HCT116 (cell line): Measurements from ENCODE around the gene BTNL3. TPM values are rescaled to one million over a fixed set of nuclear protein-coding genes. Genes with fewer than 3 reads are reported as not detected.
"Not testable (repeated sequence)": the region's sequence is repeated elsewhere in the genome, so short reads cannot be mapped to it uniquely, and the experiment has no call there.

ENCODE experiments used
- ATAC-seq: fragments of 200-7000 bp; cut with Tn5 transposase; 2 replicates; pipeline ENCODE4 v1.9.1; 2020; ENCODE audit warnings: mild to moderate bottlenecking, moderate library complexity
- BruUV-seq: library from RNA; stranded (reverse); fragments of 400-500 nt; replicated peaks from 2 replicates; lab custom pipeline; 2021; lab: Mats Ljungman, UMichigan
- CTCF ChIA-PET: fragments of 300-600 bp; sonication (Branson Sonifier 250); formaldehyde crosslinking; loops from one replicate; lab custom pipeline; 2021; ENCODE audit warnings: antibody characterized with exemption; lab: Charles Lee
- POLR2A ChIA-PET: fragments of 300-600, 350-600 bp; sonication (Branson Sonifier 250); formaldehyde crosslinking; loops from one replicate; lab custom pipeline; 2021; ENCODE audit warnings: antibody characterized with exemption; lab: Charles Lee
- RAD21 ChIA-PET, 2 experiments: fragments of 300-600 bp; sonication (Branson Sonifier 250); formaldehyde crosslinking; loops; one replicate each; lab custom pipeline; 2023; ENCODE audit warnings: low total read pairs in 2 of 2; ENCODE audit not compliant: uncharacterized antibody in 2 of 2, unreplicated experiment in 2 of 2, low non-redundant PET in 1 of 2; lab: Charles Lee
- DNase-seq: peaks from one replicate; pipeline ENCODE4 v3.0.0-alpha.2; 2010; ENCODE audit warnings: low read depth, low spot score
- H2AFZ ChIP-seq: fragments of 200-600 bp; shearing (Covaris generic), sonication (generic); 2 replicates; pipeline ENCODE4 v1.6.1; 2017; ENCODE audit warnings: low read depth, mixed run types, mixed read lengths, antibody characterized with exemption, low read length; ENCODE audit not compliant: poor library complexity, severe bottlenecking
- H3K27ac ChIP-seq: 2 replicates; pipeline ENCODE4 v1.5.1; 2012; ENCODE audit warnings: low read depth, low read length
- H3K27me3 ChIP-seq: fragments of 200-600 bp; sonication (generic); 2 replicates; pipeline ENCODE4 v1.6.1; 2016; ENCODE audit warnings: mixed run types, low read length, mixed read lengths; ENCODE audit not compliant: insufficient read depth
- H3K36me3 ChIP-seq, 2 experiments: fragments of 200-500 bp in 1 of 2; fragments of 200-600 bp in 1 of 2; sonication (Bioruptor generic) in 1 of 2; sonication (generic) in 1 of 2; 2 replicates each; pipeline versions ENCODE4 v1.5.1 to v1.6.1; 2014 to 2016; ENCODE audit warnings: low read length in 2 of 2, inconsistent platforms in 1 of 2, mixed read lengths in 1 of 2, mixed run types in 1 of 2; ENCODE audit not compliant: insufficient read depth in 2 of 2, control insufficient read depth in 1 of 2
- H3K4me1 ChIP-seq, 2 experiments: fragments of 200-600 bp in 1 of 2; sonication (generic) in 1 of 2; 2 replicates each; pipeline versions ENCODE4 v1.5.1 to v1.6.1; 2012 to 2017; ENCODE audit warnings: low read length in 2 of 2, inconsistent platforms in 1 of 2, mild to moderate bottlenecking in 1 of 2, mixed read lengths in 1 of 2, mixed run types in 1 of 2, moderate library complexity in 1 of 2; ENCODE audit not compliant: insufficient read depth in 2 of 2, control insufficient read depth in 1 of 2
- H3K4me2 ChIP-seq: fragments of 200-600 bp; sonication (generic); 2 replicates; pipeline ENCODE4 v1.6.1; 2017; ENCODE audit warnings: mixed run types, low read length, mixed read lengths
- H3K4me3 ChIP-seq, 2 experiments: fragments of 200-600 bp in 1 of 2; sonication (generic) in 1 of 2; replicated peaks in 1 of 2; 2 replicates each; pipeline ENCODE4 v1.5.1; 2011 to 2016; ENCODE audit warnings: low read length in 2 of 2, control low read depth in 1 of 2, low read depth in 1 of 2, mild to moderate bottlenecking in 1 of 2, mixed read lengths in 1 of 2, mixed run types in 1 of 2
- H3K79me2 ChIP-seq: fragments of 200-600 bp; sonication (generic); 2 replicates; pipeline ENCODE4 v1.6.1; 2017; ENCODE audit warnings: mild to moderate bottlenecking, mixed run types, low read length, moderate library complexity, mixed read lengths; ENCODE audit not compliant: insufficient read depth
- H3K9ac ChIP-seq: fragments of 200-600 bp; sonication (generic); 2 replicates; pipeline ENCODE4 v1.6.1; 2016; ENCODE audit warnings: low read length, mixed read lengths
- H3K9me2 ChIP-seq: fragments of 200-600 bp; sonication (generic), shearing (Covaris generic); 2 replicates; pipeline ENCODE4 v1.6.1; 2017; ENCODE audit warnings: mixed run types, mild to moderate bottlenecking, moderate library complexity; ENCODE audit not compliant: insufficient read depth
- H3K9me3 ChIP-seq, 2 experiments: fragments of 200-500 bp in 1 of 2; fragments of 200-600 bp in 1 of 2; sonication (Bioruptor generic) in 1 of 2; sonication (generic) in 1 of 2; 2 replicates each; pipeline ENCODE4 v1.6.1; 2014 to 2017; ENCODE audit warnings: low read length in 2 of 2, mixed read lengths in 2 of 2, inconsistent platforms in 1 of 2, low read depth in 1 of 2, mild to moderate bottlenecking in 1 of 2, mixed run types in 1 of 2, moderate library complexity in 1 of 2; ENCODE audit not compliant: control insufficient read depth in 1 of 2, insufficient read depth in 1 of 2
- H4K20me1 ChIP-seq: fragments of 200-600 bp; sonication (generic), shearing (Covaris generic); 2 replicates; pipeline ENCODE4 v1.6.1; 2017; ENCODE audit warnings: mixed run types, mild to moderate bottlenecking, moderate library complexity; ENCODE audit not compliant: insufficient read depth
- ATF3 ChIP-seq: IDR thresholded peaks from 2 replicates; pipeline ENCODE4 v1.6.1; 2012
- CBX3 ChIP-seq: IDR thresholded peaks from 2 replicates; pipeline ENCODE4 v1.6.1; 2012; ENCODE audit warnings: low read depth
- CTCF ChIP-seq, 3 experiments: fragments of 200-600 bp in 1 of 3; sonication (generic) in 1 of 3; IDR thresholded peaks in 2 of 3; conservative IDR thresholded peaks in 1 of 3; 2 replicates each; pipeline ENCODE4 v1.5.1; 2012 to 2017; ENCODE audit warnings: low read depth in 2 of 3, low read length in 2 of 3, antibody characterized with exemption in 1 of 3, borderline replicate concordance in 1 of 3, control low read depth in 1 of 3, mild to moderate bottlenecking in 1 of 3, mixed read lengths in 1 of 3, mixed run types in 1 of 3, moderate library complexity in 1 of 3; ENCODE audit not compliant: insufficient read depth in 1 of 3
- EGR1 ChIP-seq: IDR thresholded peaks from 2 replicates; pipeline ENCODE4 v1.6.1; 2012; ENCODE audit warnings: low read depth
- EZH2 ChIP-seq: fragments of 200-600 bp; sonication (generic); IDR thresholded peaks from 2 replicates; pipeline ENCODE4 v1.6.1; 2017; ENCODE audit warnings: antibody characterized with exemption, mixed run types
- EZH2phosphoT487 ChIP-seq: fragments of 200-600 bp; IDR thresholded peaks from 2 replicates; pipeline ENCODE4 v1.6.1; 2018; ENCODE audit warnings: antibody characterized with exemption, borderline replicate concordance
- FOSL1 ChIP-seq: IDR thresholded peaks from 2 replicates; pipeline ENCODE4 v1.6.1; 2012; ENCODE audit warnings: low read depth
- JUND ChIP-seq: IDR thresholded peaks from 2 replicates; pipeline ENCODE4 v1.6.1; 2012
- POLR2A ChIP-seq: IDR thresholded peaks from 2 replicates; pipeline ENCODE4 v1.7.0; 2011; ENCODE audit warnings: borderline replicate concordance; ENCODE audit not compliant: insufficient read depth, insufficient read length; ENCODE audit errors: extremely low read depth
- RAD21 ChIP-seq: IDR thresholded peaks from 2 replicates; pipeline ENCODE4 v1.6.1; 2012; ENCODE audit warnings: low read depth, mild to moderate bottlenecking
- SIN3A ChIP-seq: IDR thresholded peaks from 2 replicates; pipeline ENCODE4 v1.6.1; 2012; ENCODE audit warnings: low read depth
- SP1 ChIP-seq: IDR thresholded peaks from 2 replicates; pipeline ENCODE4 v1.6.1; 2012; ENCODE audit warnings: low read depth
- SRF ChIP-seq: IDR thresholded peaks from 2 replicates; pipeline ENCODE4 v1.6.1; 2012; ENCODE audit warnings: low read depth
- YY1 ChIP-seq: IDR thresholded peaks from 2 replicates; pipeline ENCODE4 v1.6.1; 2011; ENCODE audit warnings: low read length, low read depth, moderate library complexity, mild to moderate bottlenecking; ENCODE audit not compliant: insufficient replicate concordance; ENCODE audit errors: extremely low read depth
- ZBTB33 ChIP-seq: IDR thresholded peaks from 2 replicates; pipeline ENCODE4 v1.6.1; 2011; ENCODE audit warnings: mild to moderate bottlenecking, low read length, moderate library complexity; ENCODE audit not compliant: insufficient replicate concordance; ENCODE audit errors: extremely low read depth
- ZFX ChIP-seq: fragments of 450-650 bp; IDR thresholded peaks from 2 replicates; pipeline ENCODE4 v1.6.1; 2017
- intact Hi-C: fragments of 100-400 bp; cut with micrococcal nuclease; formaldehyde crosslinking; loops from 2 replicates; pipeline ENCODE4 v1.10.0; 2022
- total RNA-seq: library from RNA; stranded (reverse); gene quantifications from one replicate; pipeline ENCODE4 v1.2.1, GENCODE V29; 2021; ENCODE audit not compliant: unreplicated experiment

BTNL3 gene
- total RNA-seq, 1 experiment from 2014 or later, result not detected

- H3K79me2 ChIP-seq, result no peaks in the 10 kb centered on the region
- DNase-seq (no peak), ATAC-seq (no peak)
- intact Hi-C loops, result loop anchor here (10.0 kb wide), 1 partner anchor 109 kb away; no protein-coding TSS in a partner anchor
- BruUV-seq, result no TSS peak
- H2AFZ ChIP-seq, result no peak overlapping the region
- ChIA-PET POLR2A (no interaction called here), CTCF (no interaction called here), RAD21 (no interaction called here)
- H3K36me3 ChIP-seq, result no peaks in the 10 kb centered on the region
- H3K27me3 ChIP-seq, result peaks cover 16% of the 10 kb centered on the region; the same call in 1 of the 2 replicates
- H3K9me3 ChIP-seq, result no peaks in the 10 kb centered on the region
- no peaks in the 10 kb centered on the region for H3K9me2 ChIP-seq
- H3K4me3 ChIP-seq, result no peak overlapping the region
- H3K4me2 ChIP-seq, result no peak overlapping the region
- H3K4me1 ChIP-seq, result no peaks in the 10 kb centered on the region
- H4K20me1 ChIP-seq, result no peaks in the 10 kb centered on the region
- H3K27ac ChIP-seq, result no peak overlapping the region
- no peak overlapping the region for H3K9ac ChIP-seq
- TF ChIP-seq CTCF (IDR thresholded peaks at IDR 0.05 in 2 of 3, conservative IDR thresholded peaks at IDR 0.05 in 1 of 3; ENCODE audit: borderline replicate concordance in 1 of 3, insufficient read depth in 1 of 3, low read depth in 2 of 3, low read length in 2 of 3), result no peak
- TF ChIP-seq JUND, result no peak
- no peak for TF ChIP-seq SP1
- TF ChIP-seq ATF3, result no peak
- no peak for TF ChIP-seq FOSL1
- no peak for TF ChIP-seq RAD21
- no peak for TF ChIP-seq POLR2A
- no peak for TF ChIP-seq YY1
- no peak for TF ChIP-seq ZFX
- no peak for TF ChIP-seq EGR1
- TF ChIP-seq ZBTB33, result no peak
- no peak for TF ChIP-seq SIN3A
- no peak for TF ChIP-seq EZH2phosphoT487
- TF ChIP-seq EZH2, result no peak
- no peak for TF ChIP-seq CBX3
- no peak for TF ChIP-seq SRF
Measured at GRCh38 chr5:181045316-181045715, 56.7 kb downstream of the BTNL3 start.

GRCh38 chr5:181045857-181046256 is 57.2 kb downstream of the BTNL3 start:
- peaks cover 16% of the 10 kb centered on the region; the same call in 1 of the 2 replicates for H3K27me3 ChIP-seq
- ATAC-seq, H4K20me1 ChIP-seq, POLR2A ChIA-PET, RAD21 ChIA-PET, CTCF ChIA-PET, H2AFZ ChIP-seq, H3K79me2 ChIP-seq, H3K4me2 ChIP-seq, DNase-seq, H3K9me2 ChIP-seq, H3K4me1 ChIP-seq, H3K4me3 ChIP-seq, BruUV-seq, H3K27ac ChIP-seq, H3K9me3 ChIP-seq, H3K36me3 ChIP-seq, H3K9ac ChIP-seq: not testable (repeated sequence)
- intact Hi-C loops, result loop anchor here (10.0 kb wide), 1 partner anchor 109 kb away; no protein-coding TSS in a partner anchor
